Epithelial cell of proximal tubule (primary cell): ENCODE results near the gene EPAS1. TPM values are rescaled to one million over a fixed set of nuclear protein-coding genes. Genes with fewer than 3 reads are reported as not detected.
"Not testable (repeated sequence)": the region's sequence is repeated elsewhere in the genome, so short reads cannot be mapped to it uniquely, and the experiment has no call there.

Experiments
- DNase-seq: peaks from one replicate; pipeline ENCODE4 v3.0.0-alpha.2; 2011; ENCODE audit warnings: low read depth
- H3K4me3 ChIP-seq: 2 replicates; pipeline ENCODE4 v1.5.1; 2011; ENCODE audit warnings: low read depth, mild to moderate bottlenecking, low read length
- CTCF ChIP-seq: conservative IDR thresholded peaks from 2 replicates; pipeline ENCODE4 v1.5.1; 2012; ENCODE audit warnings: low read depth, mild to moderate bottlenecking, low read length
- total RNA-seq: library from RNA; depleted of rRNA; stranded (reverse); fragments of >200 nt; gene quantifications from 2 replicates; pipeline ENCODE4 v1.2.3, GENCODE V29; 2015

The EPAS1 gene
- total RNA-seq, 1 donor from 2014 or later, result 33.8 TPM

DNA sequence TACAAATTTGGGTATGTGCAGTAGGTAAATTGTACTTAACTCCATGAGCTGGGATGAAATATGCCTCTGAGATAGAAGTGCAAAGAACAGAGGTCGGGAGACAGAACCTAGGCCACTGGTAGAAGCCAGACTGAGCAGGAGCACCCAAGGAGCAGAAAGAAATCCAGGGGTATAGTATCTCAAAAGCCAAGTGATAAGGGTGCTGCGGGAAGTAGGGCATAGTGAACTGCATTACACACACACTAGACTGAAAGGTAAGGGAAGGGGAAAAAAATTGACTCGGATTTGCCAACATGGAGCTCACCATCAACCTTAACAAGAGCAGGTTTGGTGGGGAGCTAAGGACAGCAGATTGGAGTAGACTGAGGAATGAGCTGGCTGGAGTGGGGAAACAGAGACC is 92.8 kb downstream of the EPAS1 start:
- TF ChIP-seq CTCF, result no peak
- no peak overlapping the region for H3K4me3 ChIP-seq
- no peak for DNase-seq

- no peak overlapping the region for H3K4me3 ChIP-seq
- no peak for DNase-seq
- no peak for TF ChIP-seq CTCF
Measured at GRCh38 chr2:46390901-46391395, 93.7 kb downstream of the EPAS1 start.

DNA sequence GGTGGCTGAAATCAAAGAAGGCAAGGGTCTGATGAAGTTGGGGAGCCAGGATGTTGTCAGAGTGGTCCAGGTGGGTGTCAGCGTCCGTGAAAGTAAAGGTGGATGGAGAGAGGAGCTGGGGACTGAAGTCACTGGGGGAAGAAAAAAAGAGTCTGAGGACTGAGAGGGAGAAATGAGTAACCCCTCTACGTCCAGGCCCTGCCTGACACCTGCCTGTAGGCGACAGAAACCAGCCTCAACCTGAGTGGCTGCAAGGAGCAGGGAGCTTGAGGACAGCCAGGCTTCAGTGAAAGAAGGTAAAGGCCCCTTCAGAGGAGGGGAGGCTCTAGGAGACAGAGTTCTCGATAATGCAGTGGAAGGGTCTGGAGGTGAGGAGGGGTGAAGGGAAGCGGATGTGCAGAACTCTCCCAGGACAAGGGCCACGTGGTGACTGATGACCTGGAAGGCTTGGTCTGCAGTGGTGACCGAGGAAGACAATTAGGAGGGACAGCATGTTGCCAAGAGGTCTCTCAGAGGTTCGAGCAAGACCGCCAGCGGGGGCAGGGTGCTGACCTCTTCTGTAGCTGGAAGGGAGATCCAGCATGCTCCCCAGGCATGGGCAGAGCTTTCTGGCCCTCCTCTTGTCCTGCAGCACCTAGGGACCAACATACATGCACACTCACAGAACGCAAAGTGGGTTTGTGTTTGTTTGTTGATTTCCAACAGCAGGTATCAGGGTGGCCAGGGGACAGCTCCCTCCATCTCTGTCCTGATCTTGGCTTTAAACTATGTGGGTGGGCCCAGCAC is 95.5 kb downstream of the EPAS1 start:
- no peak overlapping the region for H3K4me3 ChIP-seq
- no peak for TF ChIP-seq CTCF
- no peak for DNase-seq

- no peak for DNase-seq
- no peak overlapping the region for H3K4me3 ChIP-seq
- no peak for TF ChIP-seq CTCF
Measured at GRCh38 chr2:46393347-46393820, 96.2 kb downstream of the EPAS1 start.

DNA sequence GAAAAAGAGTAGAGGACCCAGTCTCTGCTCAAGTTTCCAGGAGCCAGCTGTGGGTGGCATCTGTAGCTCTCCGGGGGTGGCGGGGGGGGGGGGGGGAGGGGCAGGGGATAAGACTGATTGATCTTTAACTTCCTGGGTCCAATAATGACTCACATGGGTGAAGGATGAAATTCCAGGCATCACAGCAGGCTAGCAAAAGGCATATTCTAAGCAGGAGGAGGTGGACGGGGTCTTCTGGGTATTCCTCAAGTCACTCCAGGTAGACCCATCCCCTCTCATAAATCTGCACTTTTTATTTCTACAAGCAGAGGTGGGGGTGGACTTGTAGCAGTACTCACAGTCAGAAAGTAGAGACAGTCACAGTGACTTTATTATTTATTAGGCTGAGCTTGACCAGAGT is 96.7 kb downstream of the EPAS1 start:
- H3K4me3 ChIP-seq, result no peak overlapping the region
- no peak for DNase-seq
- no peak for TF ChIP-seq CTCF

GRCh38 chr2:46394649-46395510 is 97.7 kb downstream of the EPAS1 start:
- no peak overlapping the region for H3K4me3 ChIP-seq
- no peak for DNase-seq
- TF ChIP-seq CTCF, result no peak

- not testable (repeated sequence) for H3K4me3 ChIP-seq, DNase-seq
Measured at GRCh38 chr2:46395730-46396129, 98.5 kb downstream of the EPAS1 start.
